OCI-LY1 (cell line): Measurements from ENCODE around the gene PYROXD2.

Experiments used
- CTCF ChIP-seq: fragments of 200-600 bp; sonication (generic), shearing (Covaris generic); IDR thresholded peaks from 2 replicates; pipeline ENCODE4 v1.5.1; 2017; ENCODE audit warnings: mild to moderate bottlenecking, antibody characterized with exemption, low read length, moderate library complexity, mixed read lengths
- EZH2 ChIP-seq: fragments of 200-600 bp; sonication (generic), shearing (Covaris generic); IDR thresholded peaks from 2 replicates; pipeline ENCODE4 v1.8.0; 2017; ENCODE audit warnings: borderline replicate concordance, mixed run types, mild to moderate bottlenecking, antibody characterized with exemption, low read length, moderate library complexity, mixed read lengths

DNA sequence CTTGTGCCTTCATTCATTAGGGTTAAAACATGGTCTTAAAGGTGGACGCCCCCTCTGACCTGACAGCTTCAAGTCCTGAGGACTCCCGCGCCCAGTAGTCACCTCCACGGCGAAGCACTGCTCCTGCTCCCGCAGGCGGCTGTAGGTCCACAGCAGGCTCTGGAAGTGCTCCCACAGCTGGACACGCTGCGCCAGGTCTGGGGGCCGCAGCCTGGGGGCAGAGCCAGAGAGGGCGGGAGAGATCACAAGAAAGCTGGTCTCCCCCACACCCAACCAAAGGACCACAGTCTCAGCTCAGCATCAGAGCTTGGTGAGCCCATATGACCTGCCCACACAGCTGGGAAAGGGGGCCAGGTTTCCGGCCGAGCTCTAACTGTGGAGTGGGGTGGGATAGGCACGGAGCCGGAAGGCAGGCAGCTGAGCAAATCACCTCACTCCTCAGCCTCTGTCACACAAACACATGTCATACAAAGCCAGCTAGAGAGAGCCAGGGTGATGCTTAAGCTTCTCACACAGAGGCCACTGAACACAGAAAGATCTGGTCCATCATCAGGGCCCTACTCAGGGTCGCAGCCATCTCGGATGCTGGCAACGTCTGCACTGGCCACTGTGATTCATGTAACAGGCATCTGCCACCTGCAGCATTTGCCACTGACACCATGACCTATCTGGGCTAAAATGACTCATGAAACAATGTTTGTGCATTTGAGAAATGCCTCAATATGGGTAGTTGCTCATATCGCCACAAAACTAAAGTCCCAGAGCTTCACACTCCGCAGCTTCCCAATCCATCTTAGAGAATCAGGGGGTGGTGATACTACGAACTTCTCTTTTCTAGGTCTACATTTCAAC lies 19.1 kb upstream of the PYROXD2 start:
- no peak for TF ChIP-seq CTCF
- TF ChIP-seq EZH2 = no peak
